ENCODE measurements around the gene KDM8.

GRCh38 chr16:27238016-27238587 lies 34.8 kb downstream of the KDM8 start:
- TF ChIP-seq ARNTL (CRISPR knock-in tag; IDR thresholded peaks at IDR 0.05; ENCODE audit: borderline replicate concordance, low read depth) (no peak), PATZ1 (CRISPR knock-in tag; IDR thresholded peaks at IDR 0.05; ENCODE audit: borderline replicate concordance) (no peak), TCF4 (CRISPR knock-in tag; IDR thresholded peaks at IDR 0.05; ENCODE audit: borderline replicate concordance) (no peak), ZNF565 (CRISPR knock-in tag; conservative IDR thresholded peaks at IDR 0.05; ENCODE audit: low read depth) (no peak), ZFP30 (CRISPR knock-in tag; IDR thresholded peaks at IDR 0.05) (no peak), CREB5 (CRISPR knock-in tag; IDR thresholded peaks at IDR 0.05; ENCODE audit: low read depth) (no peak), SNAI2 (CRISPR knock-in tag; IDR thresholded peaks at IDR 0.05) (no peak), ZFP3 (CRISPR knock-in tag; IDR thresholded peaks at IDR 0.05) (no peak), TOX (CRISPR knock-in tag; IDR thresholded peaks at IDR 0.05; ENCODE audit: borderline replicate concordance) (no peak), GLIS3 (CRISPR knock-in tag; IDR thresholded peaks at IDR 0.05) (no peak), CSRNP3 (CRISPR knock-in tag; IDR thresholded peaks at IDR 0.05) (no peak)

Measured in SK-N-SH treated with all-trans-retinoic acid at 6 μM for 48 hours (cell line).